Measurements from ENCODE around the gene RRP1B. TPM values are rescaled to one million over a fixed set of nuclear protein-coding genes. Genes with fewer than 3 reads are reported as not detected.
"Not testable (repeated sequence)": the region's sequence is repeated elsewhere in the genome, so short reads cannot be mapped to it uniquely, and the experiment has no call there.

RRP1B gene
- total RNA-seq, 1 experiment from 2014 or later: 21.7 TPM

GRCh38 chr21:43639470-43640353 is 19.6 kb upstream of the RRP1B start:
- DNase-seq (ENCODE audit: low spot score): no peak

- DNase-seq (ENCODE audit: low spot score): no peak
Measured at GRCh38 chr21:43640400-43640799, 19.0 kb upstream of the RRP1B start.

- no peak for DNase-seq (ENCODE audit: low spot score)
Measured at GRCh38 chr21:43643193-43643592, 16.2 kb upstream of the RRP1B start.

GRCh38 chr21:43644071-43644470 is 15.3 kb upstream of the RRP1B start:
- DNase-seq (ENCODE audit: low spot score): no peak

- no peak for DNase-seq (ENCODE audit: low spot score)
Measured at GRCh38 chr21:43644609-43645008, 14.8 kb upstream of the RRP1B start.

- DNase-seq (ENCODE audit: low spot score): peak; percentile 69
Measured at GRCh38 chr21:43645136-43645891, 14.0 kb upstream of the RRP1B start.

DNA sequence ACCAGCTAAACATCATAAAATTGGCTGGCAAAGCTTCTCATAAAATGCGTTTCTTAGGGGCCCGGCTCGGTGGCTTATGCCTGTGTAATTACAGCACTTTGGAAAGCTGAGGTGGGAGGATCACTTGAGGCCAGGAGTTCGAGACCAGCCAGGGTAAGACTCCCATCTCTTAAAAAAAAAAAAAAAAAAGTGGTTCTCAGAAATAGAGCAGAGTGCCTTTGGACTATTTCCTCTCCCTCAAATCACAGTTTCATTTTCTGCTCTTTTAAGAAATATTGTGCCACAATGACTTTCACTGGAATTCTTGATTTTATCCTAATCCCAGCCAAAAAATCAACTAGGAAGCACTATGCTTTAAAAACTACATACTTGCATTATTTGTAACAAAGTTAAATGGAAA is 13.4 kb upstream of the RRP1B start:
- no peak for DNase-seq (ENCODE audit: low spot score)

DNA sequence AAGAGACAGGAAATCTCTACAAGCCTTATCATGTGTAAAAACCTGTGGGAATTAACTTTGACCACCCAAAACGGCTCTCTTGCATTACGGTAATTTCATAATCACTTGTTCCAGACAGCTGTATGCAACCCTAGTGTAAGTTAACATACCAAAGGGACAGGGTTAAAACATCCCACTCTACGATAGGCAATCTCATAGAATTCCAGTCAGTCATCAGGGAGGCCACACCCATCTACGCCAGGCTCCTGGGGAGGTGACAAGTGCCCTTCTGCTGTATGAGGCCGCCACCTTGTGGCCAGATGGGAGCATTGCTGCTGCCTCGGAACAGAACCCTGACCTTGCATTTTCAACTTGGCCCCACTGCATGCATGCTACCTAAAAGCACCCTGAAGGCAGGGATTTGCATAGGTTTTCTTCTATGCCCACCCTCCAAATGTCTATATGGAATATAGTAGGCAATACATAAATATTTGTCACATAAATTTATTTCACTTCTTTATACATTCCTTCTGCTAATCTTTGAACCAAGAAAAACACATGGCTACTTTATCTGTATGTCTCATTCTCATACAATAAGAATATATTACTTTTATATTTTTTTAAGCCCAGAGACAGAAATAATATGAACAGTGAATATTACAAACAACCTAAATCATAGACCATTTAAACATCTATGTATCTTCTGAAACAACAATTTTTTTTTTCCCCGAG is 12.7 kb upstream of the RRP1B start:
- DNase-seq (ENCODE audit: low spot score): peak; percentile 92

GRCh38 chr21:43648171-43648570 is 11.2 kb upstream of the RRP1B start:
- no peak for DNase-seq (ENCODE audit: low spot score)

DNA sequence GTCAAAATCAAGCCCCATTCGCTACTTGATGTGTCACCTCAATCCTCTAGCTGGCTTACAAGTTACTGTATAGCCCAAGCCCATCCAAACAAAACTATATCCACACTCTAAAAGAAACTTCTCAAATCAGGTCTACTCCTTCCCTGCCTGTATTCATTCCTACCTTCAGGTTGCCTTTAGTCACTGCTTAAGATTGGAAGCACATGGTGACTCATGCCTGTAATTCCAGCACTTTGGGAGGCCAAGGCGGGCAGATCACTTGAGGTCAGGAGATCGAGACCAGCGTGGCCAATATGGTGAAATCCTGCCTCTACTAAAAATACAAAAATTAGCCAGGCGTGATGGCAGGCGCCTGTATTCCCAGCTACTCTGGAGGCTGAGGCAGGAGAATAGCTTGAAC is 7.4 kb upstream of the RRP1B start:
- not testable (repeated sequence) for DNase-seq (ENCODE audit: low spot score)

GRCh38 chr21:43652616-43653015 is 6.7 kb upstream of the RRP1B start:
- no peak for DNase-seq (ENCODE audit: low spot score)

GRCh38 chr21:43653626-43654025 is 5.7 kb upstream of the RRP1B start:
- no peak for DNase-seq (ENCODE audit: low spot score)

- no peak for DNase-seq (ENCODE audit: low spot score)
Measured at GRCh38 chr21:43654806-43655489, 4.4 kb upstream of the RRP1B start.

GRCh38 chr21:43657355-43658087 is 1.8 kb upstream of the RRP1B start:
- DNase-seq (ENCODE audit: low spot score): no peak

- no peak for DNase-seq (ENCODE audit: low spot score)
Measured at GRCh38 chr21:43658088-43658741, 1.1 kb upstream of the RRP1B start.

DNA sequence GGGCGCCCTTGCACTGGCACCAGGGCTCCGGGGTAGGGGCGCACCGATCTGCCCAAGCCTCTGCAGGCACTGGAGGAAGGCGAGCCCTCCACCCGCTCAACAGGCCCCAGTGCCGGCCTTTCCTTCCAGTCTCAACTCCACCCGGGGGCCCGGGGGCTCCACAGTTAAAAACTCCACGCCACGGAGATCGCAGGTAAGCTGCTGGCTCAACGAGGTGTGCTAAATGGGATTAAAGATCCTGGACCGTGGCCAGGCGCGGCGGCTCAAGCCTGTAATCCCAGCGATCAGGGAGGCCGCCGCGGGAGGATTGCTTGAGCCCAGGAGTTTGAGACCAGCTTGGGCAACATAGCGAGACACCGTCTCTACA is 608 bp upstream of the RRP1B start:
- no peak for DNase-seq (ENCODE audit: low spot score)

GRCh38 chr21:43662286-43662685 is 2.9 kb downstream of the RRP1B start:
- DNase-seq (ENCODE audit: low spot score): no peak

GRCh38 chr21:43663033-43663432 is 3.7 kb downstream of the RRP1B start:
- DNase-seq (ENCODE audit: low spot score): no peak

- no peak for DNase-seq (ENCODE audit: low spot score)
Measured at GRCh38 chr21:43664358-43664757, 5.0 kb downstream of the RRP1B start.

- DNase-seq (ENCODE audit: low spot score): no peak
Measured at GRCh38 chr21:43665879-43666278, 6.5 kb downstream of the RRP1B start.

Measured in H4 (cell line).